Endothelial cell of umbilical vein (primary cell): Measurements from ENCODE around the gene MAML3. TPM values are rescaled to one million over a fixed set of nuclear protein-coding genes. Genes with fewer than 3 reads are reported as not detected.

Experiments used
- BruUV-seq: library from RNA; stranded (reverse); fragments of 400-500 nt; replicated peaks from 2 replicates; lab custom pipeline; 2021; lab: Mats Ljungman, UMichigan
- CTCF ChIA-PET: fragments of 300-600, 350-600 bp; sonication (Branson Sonifier 250); formaldehyde crosslinking; loops from one replicate; lab custom pipeline; 2021; ENCODE audit warnings: antibody characterized with exemption, inconsistent platforms; lab: Charles Lee
- POLR2A ChIA-PET: fragments of 300-600, 350-600 bp; sonication (Branson Sonifier 250); formaldehyde crosslinking; loops from one replicate; lab custom pipeline; 2021; ENCODE audit warnings: antibody characterized with exemption, inconsistent platforms; lab: Charles Lee
- DNase-seq: peaks from one replicate; pipeline ENCODE4 v3.0.0-alpha.2; 2011; ENCODE audit warnings: low read depth, low spot score
- FAIRE-seq: peaks from 2 replicates; lab custom pipeline; 2011; peaks lifted over from hg19 to GRCh38; lab: Jason Lieb, UNC
- H2AFZ ChIP-seq: 2 replicates; pipeline ENCODE4 v1.6.0; 2012; ENCODE audit warnings: low read depth, low read length, control low read depth, inconsistent platforms
- H3K27ac ChIP-seq: 2 replicates; pipeline ENCODE4 v1.5.1; 2011; ENCODE audit warnings: low read depth, mild to moderate bottlenecking, control low read depth, low read length, moderate library complexity; ENCODE audit not compliant: insufficient read depth
- H3K27me3 ChIP-seq, 2 experiments: 2 replicates each; pipeline versions ENCODE4 v1.6.0 to v1.6.1; 2011; ENCODE audit warnings: low read length in 2 of 2, mixed read lengths in 1 of 2; ENCODE audit not compliant: control insufficient read depth in 2 of 2, insufficient read depth in 2 of 2
- H3K36me3 ChIP-seq, 2 experiments: 2 replicates in 1 of 2; 3 replicates in 1 of 2; pipeline ENCODE4 v1.5.1; 2011; ENCODE audit warnings: low read length in 2 of 2, mild to moderate bottlenecking in 1 of 2, moderate library complexity in 1 of 2; ENCODE audit not compliant: control insufficient read depth in 2 of 2, insufficient read depth in 2 of 2; ENCODE audit errors: extremely low read depth in 1 of 2
- H3K4me1 ChIP-seq: 3 replicates; pipeline ENCODE4 v1.5.1; 2011; ENCODE audit warnings: mild to moderate bottlenecking, low read length; ENCODE audit not compliant: control insufficient read depth, insufficient read depth; ENCODE audit errors: extremely low read depth
- H3K4me2 ChIP-seq: 2 replicates; pipeline ENCODE4 v1.6.1; 2011; ENCODE audit warnings: low read length, control low read depth, mixed read lengths; ENCODE audit not compliant: insufficient read depth
- H3K4me3 ChIP-seq, 3 experiments: fragments of 200-600 bp in 1 of 3; sonication (generic), shearing (Covaris generic) in 1 of 3; replicated peaks in 1 of 3; 2 replicates each; pipeline ENCODE4 v1.5.1; 2011 to 2016; ENCODE audit warnings: control low read depth in 3 of 3, low read length in 3 of 3, mild to moderate bottlenecking in 2 of 3, inconsistent platforms in 1 of 3, low read depth in 1 of 3, moderate library complexity in 1 of 3; ENCODE audit not compliant: insufficient read depth in 1 of 3
- H3K79me2 ChIP-seq: 2 replicates; pipeline ENCODE4 v1.6.0; 2012; ENCODE audit warnings: low read length, inconsistent platforms; ENCODE audit not compliant: control insufficient read depth, insufficient read depth
- H3K9ac ChIP-seq: replicated peaks from 2 replicates; pipeline ENCODE3; 2011; ENCODE audit warnings: low read length, control low read depth; ENCODE audit not compliant: insufficient read depth; ENCODE audit errors: extremely low read depth
- H3K9me1 ChIP-seq: replicated peaks from 3 replicates; pipeline ENCODE4 v1.6.0; 2011; ENCODE audit warnings: mild to moderate bottlenecking, low read length; ENCODE audit not compliant: control insufficient read depth, insufficient read depth; ENCODE audit errors: extremely low read depth
- H3K9me3 ChIP-seq: replicated peaks from 2 replicates; pipeline ENCODE4 v1.5.1; 2012; ENCODE audit warnings: low read length, inconsistent platforms; ENCODE audit not compliant: control insufficient read depth, insufficient read depth
- H4K20me1 ChIP-seq: replicated peaks from 2 replicates; pipeline ENCODE3; 2011; ENCODE audit warnings: mild to moderate bottlenecking, low read length; ENCODE audit not compliant: control insufficient read depth, insufficient read depth; ENCODE audit errors: extremely low read depth
- CTCF ChIP-seq, 2 donors: IDR thresholded peaks; 1 replicate in 1 of 2; 2 replicates in 1 of 2; pipeline ENCODE4 v1.5.1; 2011; ENCODE audit warnings: low read length in 2 of 2, mild to moderate bottlenecking in 2 of 2, moderate library complexity in 2 of 2, control low read depth in 1 of 2, inconsistent platforms in 1 of 2, low read depth in 1 of 2; ENCODE audit not compliant: insufficient read depth in 1 of 2; ENCODE audit errors: extremely low read depth in 1 of 2
- EZH2 ChIP-seq: IDR thresholded peaks from 2 replicates; pipeline ENCODE4 v1.6.1; 2012; ENCODE audit warnings: borderline replicate concordance, low read depth, mild to moderate bottlenecking, moderate library complexity, low read length, inconsistent platforms; ENCODE audit not compliant: severe bottlenecking
- FOS ChIP-seq: IDR thresholded peaks from 2 replicates; pipeline ENCODE4 v1.6.1; 2011; ENCODE audit warnings: mild to moderate bottlenecking, low read length, moderate library complexity, borderline replicate concordance; ENCODE audit not compliant: insufficient read depth
- GATA2 ChIP-seq: IDR thresholded peaks from 2 replicates; pipeline ENCODE4 v1.7.0; 2011; ENCODE audit warnings: low read depth, mild to moderate bottlenecking, moderate library complexity, mixed read lengths, low read length; ENCODE audit not compliant: insufficient read length, insufficient read depth
- JUN ChIP-seq: IDR thresholded peaks from 2 replicates; pipeline ENCODE4 v1.6.1; 2011; ENCODE audit warnings: borderline replicate concordance, low read depth; ENCODE audit not compliant: insufficient read length, insufficient read depth
- MAX ChIP-seq: IDR thresholded peaks from 2 replicates; pipeline ENCODE4 v1.6.1; 2011; ENCODE audit not compliant: insufficient read depth, insufficient read length
- MYC ChIP-seq: IDR thresholded peaks from one replicate; pipeline ENCODE4 v1.6.1; 2011; ENCODE audit warnings: mild to moderate bottlenecking, low read depth, low read length
- POLR2A ChIP-seq: IDR thresholded peaks from 2 replicates; pipeline ENCODE4 v1.6.1; 2012; ENCODE audit warnings: low read depth, mild to moderate bottlenecking, control low read depth, low read length
- POLR2AphosphoS5 ChIP-seq: IDR thresholded peaks from 2 replicates; pipeline ENCODE4 v1.6.1; 2012; ENCODE audit warnings: low read depth, mild to moderate bottlenecking, control low read depth, low read length, moderate library complexity; ENCODE audit not compliant: insufficient read depth
- dilution Hi-C: fragments of 300-500 bp; cut with MboI; formaldehyde crosslinking; loops from one replicate; pipeline ENCODE4 v1.15.0; 2019; ENCODE audit warnings: low sequenced_read_pairs; ENCODE audit not compliant: extremely low pct_ligation_motif_present
- intact Hi-C: fragments of 100-400 bp; cut with micrococcal nuclease; formaldehyde crosslinking; loops from one replicate; pipeline ENCODE4 v1.10.0; 2022
- polyA plus RNA-seq, 4 experiments: library from polyadenylated mRNA; depleted of rRNA in 3 of 4; stranded (reverse) in 3 of 4; unstranded in 1 of 4; fragments of >200 nt; gene quantifications; 2 replicates each; pipeline versions ENCODE4 v1.2.1 to v1.2.3, GENCODE V29; 2011 to 2012; ENCODE audit warnings: missing spikeins in 1 of 4
- total RNA-seq: library from RNA; stranded (reverse); gene quantifications from 2 replicates; pipeline ENCODE4 v1.2.3, GENCODE V29; 2021

The MAML3 gene
- total and polyA plus RNA-seq, 2 donors (not counting 3 experiments of a cell fraction or from before 2014, with no cell fraction given), result 14.0 to 20.3 TPM

- no peak for DNase-seq
- H3K27ac ChIP-seq, result no peak overlapping the region
- ChIA-PET CTCF (no interaction called here), POLR2A (no interaction called here)
- H4K20me1 ChIP-seq, result no peaks in the 10 kb centered on the region
- no peaks in the 10 kb centered on the region for H3K79me2 ChIP-seq
- no peaks in the 10 kb centered on the region for H3K9me1 ChIP-seq
- H3K4me1 ChIP-seq, result no peaks in the 10 kb centered on the region
- H3K36me3 ChIP-seq, result no peaks in the 10 kb centered on the region
- intact Hi-C loops, result no loop called here
- BruUV-seq, result no TSS peak
- H2AFZ ChIP-seq, result no peak overlapping the region
- H3K4me3 ChIP-seq, result no peak overlapping the region
- no peak for TF ChIP-seq FOS
- no peak for TF ChIP-seq EZH2
- no peak for TF ChIP-seq POLR2AphosphoS5
- TF ChIP-seq GATA2, result no peak
- no peak for TF ChIP-seq JUN
- H3K4me2 ChIP-seq, result no peak overlapping the region
- H3K27me3 ChIP-seq, result no peaks in the 10 kb centered on the region
- dilution Hi-C loops, result no loop called here
- no peak for FAIRE-seq
- no peaks in the 10 kb centered on the region for H3K9me3 ChIP-seq
- H3K9ac ChIP-seq, result no peak overlapping the region
These were observed 329.0 kb downstream of the MAML3 start for GRCh38 chr4:139824882-139825522.

GRCh38 chr4:139823746-139824145 is 330.2 kb downstream of the MAML3 start:
- Histone ChIP-seq H3K4me3 (no peak overlapping the region), H3K79me2 (no peaks in the 10 kb centered on the region), H3K27me3 (no peaks in the 10 kb centered on the region), H3K27ac (no peak overlapping the region), H3K4me2 (no peak overlapping the region), H2AFZ (no peak overlapping the region), H3K36me3 (no peaks in the 10 kb centered on the region), H3K9ac (no peak overlapping the region), H3K9me1 (no peaks in the 10 kb centered on the region), H4K20me1 (no peaks in the 10 kb centered on the region), H3K4me1 (no peaks in the 10 kb centered on the region), H3K9me3 (no peaks in the 10 kb centered on the region)
- no TSS peak for BruUV-seq
- DNase-seq (no peak), FAIRE-seq (no peak)
- POLR2A ChIA-PET, result no interaction called here
- dilution Hi-C loops, result no loop called here
- TF ChIP-seq JUN, result no peak
- TF ChIP-seq MAX, result no peak
- TF ChIP-seq EZH2, result no peak
- no peak for TF ChIP-seq POLR2A
- no peak for TF ChIP-seq POLR2AphosphoS5
- TF ChIP-seq GATA2, result no peak
- no peak for TF ChIP-seq FOS
- no peak for TF ChIP-seq CTCF (IDR thresholded peaks at IDR 0.05; ENCODE audit: extremely low read depth in 1 of 2, insufficient read depth in 1 of 2, low read depth in 1 of 2, low read length in 2 of 2)
- no peak for TF ChIP-seq MYC
- intact Hi-C loops, result no loop called here
- CTCF ChIA-PET, result no interaction called here
